Measurements from ENCODE around the gene DCTN5.
A peak's percentile ranks its signal among the peaks of the same experiment; 100 is the strongest.

Gene DCTN5

DNA sequence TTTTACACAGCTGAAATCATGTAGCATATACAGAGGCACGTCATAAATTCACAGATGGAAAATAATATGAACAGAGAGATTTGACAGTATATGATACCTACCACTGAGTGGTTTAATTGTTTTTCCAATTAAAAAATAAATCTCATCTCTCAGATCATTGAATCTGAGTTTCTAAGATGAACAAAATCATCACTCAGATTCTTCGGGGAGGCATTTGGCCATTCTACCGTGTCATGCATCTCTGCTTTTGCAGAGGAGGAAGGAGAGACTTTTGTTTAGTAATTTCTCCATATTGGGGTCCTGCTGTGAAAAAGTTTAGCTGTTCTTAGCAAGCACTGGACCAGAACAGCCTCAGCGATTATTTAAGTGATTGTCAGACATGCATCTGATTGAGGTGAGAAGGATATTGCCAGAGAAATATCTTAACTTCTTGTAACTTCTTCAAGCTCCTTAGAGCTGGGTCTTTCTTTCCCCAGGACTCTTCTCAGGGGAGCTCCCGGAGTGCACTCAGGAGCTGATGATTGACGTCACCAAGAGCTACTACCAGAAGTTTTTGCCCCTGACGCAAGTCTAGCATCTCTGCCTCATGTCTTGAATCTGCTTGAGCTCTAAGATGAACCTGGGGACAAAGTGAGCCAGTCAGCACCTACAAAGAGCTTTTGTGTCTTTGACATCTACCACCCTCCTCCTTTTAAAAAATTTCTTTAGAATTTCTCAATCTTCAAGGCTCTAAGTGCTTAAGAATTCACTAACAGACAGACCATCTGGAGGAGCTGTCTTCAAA lies 25.5 kb downstream of the DCTN5 start:
- no peak for DNase-seq

DNA sequence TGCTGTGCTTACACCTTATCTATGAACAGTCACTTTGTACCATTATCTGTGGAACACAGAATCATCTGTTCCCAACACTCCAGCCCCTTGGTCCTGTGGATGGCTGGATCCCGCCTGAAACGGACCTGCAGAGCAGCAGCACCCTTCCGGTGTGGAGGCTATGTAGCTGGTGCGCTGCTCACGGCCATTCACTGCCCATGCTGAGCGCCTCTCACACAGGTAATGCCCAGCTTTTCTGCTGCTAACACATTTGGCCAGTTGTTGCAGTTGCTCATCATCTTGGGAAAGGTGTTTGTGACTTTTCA lies 26.0 kb downstream of the DCTN5 start:
- DNase-seq: no peak

DNA sequence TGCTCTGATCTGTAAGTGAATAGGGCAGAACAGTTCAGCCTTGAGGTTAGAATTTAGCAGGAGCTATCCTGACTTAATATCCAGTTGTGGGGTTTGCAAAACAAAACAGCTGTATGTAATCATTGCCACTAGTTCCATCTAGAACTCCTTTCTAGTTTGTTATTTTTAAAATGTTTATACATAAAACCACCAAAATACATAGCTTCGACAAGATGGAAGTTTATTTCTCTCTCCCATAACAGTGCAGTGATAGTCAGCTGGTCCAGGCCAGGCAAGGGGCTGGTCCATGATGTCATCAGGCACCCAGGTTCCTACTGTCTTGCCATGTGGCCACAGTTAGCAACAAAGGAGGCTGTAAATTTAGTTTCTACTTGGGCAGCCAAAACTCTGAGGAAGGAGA lies 27.0 kb downstream of the DCTN5 start:
- no peak for DNase-seq

GRCh38 chr16:23668873-23669272 lies 27.6 kb downstream of the DCTN5 start:
- DNase-seq: no peak

DNA sequence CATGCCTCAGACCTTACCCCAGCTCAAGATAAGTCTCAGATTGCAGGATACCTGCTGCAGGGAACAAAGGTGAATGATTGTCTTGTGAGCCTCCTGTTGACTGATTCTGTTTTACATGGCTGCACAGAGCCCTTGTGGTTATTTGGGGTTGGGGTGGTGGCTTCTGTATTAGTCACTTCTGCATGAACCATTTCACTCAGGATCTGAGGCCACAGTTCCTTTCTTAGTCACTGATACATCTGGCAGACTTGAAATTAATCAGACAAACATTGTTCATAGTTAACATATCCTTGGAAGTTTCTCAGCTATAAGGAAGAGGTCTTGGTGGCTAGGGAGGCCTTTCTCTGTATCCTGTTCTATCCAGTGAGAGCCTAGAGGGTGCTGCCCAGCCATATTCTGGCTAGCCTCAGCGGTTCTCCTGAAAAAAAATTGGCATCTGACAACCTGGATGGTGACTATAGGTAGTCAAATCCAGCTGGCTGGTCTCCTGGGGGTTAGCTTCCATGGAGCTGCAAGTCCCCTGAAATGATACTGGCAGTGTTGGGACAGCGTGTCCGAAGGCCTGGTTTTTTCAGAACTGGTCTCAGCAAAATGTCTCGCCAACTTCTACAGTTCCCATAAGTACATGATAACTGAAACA lies 29.0 kb downstream of the DCTN5 start:
- no peak for DNase-seq

- DNase-seq: no peak
Observed at GRCh38 chr16:23673971-23674614, 32.8 kb downstream of the DCTN5 start.

DNA sequence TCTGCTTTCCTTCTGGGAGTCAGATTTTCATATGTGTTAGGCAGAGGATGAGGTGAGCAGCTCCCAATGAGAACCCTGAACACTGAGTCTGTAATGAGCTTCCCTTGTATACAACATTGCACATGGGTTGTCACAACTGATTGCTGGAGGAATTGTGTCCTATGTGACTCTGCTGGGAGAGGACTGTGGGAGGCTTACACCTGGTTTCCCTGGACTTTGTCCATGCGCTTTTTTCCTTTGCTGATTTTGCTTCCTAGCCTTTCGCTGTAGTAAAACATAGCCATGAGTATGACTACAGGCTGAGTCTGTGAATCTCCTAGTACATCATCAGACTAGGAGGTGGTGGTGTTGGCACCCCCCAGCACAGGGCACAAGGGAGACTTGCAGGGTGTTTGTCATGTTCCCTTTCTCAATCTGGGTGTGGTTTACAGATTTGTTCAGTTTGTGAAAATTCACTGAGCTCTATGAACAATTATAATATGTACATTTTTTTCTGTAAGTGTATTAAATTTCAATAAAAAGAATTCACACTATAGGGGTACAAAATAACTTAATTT lies 35.7 kb downstream of the DCTN5 start:
- DNase-seq: no peak

- peak; percentile 83 for DNase-seq
Observed at GRCh38 chr16:23678430-23679273, 37.4 kb downstream of the DCTN5 start, which contains the start of gene PLK1. Gene PLK1, plus strand, starts transcription at chr16:23678889. Its CDS starts 44 bp downstream, at chr16:23678933.

- peak; percentile 15 for DNase-seq
Observed at GRCh38 chr16:23679274-23679985, 38.2 kb downstream of the DCTN5 start.

DNA sequence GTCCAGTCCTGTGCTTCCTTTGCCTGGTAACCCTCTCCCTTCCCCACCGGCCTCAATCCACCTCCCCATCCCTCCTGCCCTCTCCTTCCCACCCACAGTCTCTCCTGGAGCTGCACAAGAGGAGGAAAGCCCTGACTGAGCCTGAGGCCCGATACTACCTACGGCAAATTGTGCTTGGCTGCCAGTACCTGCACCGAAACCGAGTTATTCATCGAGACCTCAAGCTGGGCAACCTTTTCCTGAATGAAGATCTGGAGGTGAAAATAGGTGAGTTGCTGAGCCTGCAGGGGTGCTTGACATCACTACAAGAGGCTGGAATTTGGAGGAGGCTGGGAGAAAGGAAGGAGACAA lies 38.7 kb downstream of the DCTN5 start:
- no peak for DNase-seq

- DNase-seq: no peak
Observed at GRCh38 chr16:23682181-23682580, 40.9 kb downstream of the DCTN5 start.

- no peak for DNase-seq
Observed at GRCh38 chr16:23683487-23683886, 42.2 kb downstream of the DCTN5 start.

DNA sequence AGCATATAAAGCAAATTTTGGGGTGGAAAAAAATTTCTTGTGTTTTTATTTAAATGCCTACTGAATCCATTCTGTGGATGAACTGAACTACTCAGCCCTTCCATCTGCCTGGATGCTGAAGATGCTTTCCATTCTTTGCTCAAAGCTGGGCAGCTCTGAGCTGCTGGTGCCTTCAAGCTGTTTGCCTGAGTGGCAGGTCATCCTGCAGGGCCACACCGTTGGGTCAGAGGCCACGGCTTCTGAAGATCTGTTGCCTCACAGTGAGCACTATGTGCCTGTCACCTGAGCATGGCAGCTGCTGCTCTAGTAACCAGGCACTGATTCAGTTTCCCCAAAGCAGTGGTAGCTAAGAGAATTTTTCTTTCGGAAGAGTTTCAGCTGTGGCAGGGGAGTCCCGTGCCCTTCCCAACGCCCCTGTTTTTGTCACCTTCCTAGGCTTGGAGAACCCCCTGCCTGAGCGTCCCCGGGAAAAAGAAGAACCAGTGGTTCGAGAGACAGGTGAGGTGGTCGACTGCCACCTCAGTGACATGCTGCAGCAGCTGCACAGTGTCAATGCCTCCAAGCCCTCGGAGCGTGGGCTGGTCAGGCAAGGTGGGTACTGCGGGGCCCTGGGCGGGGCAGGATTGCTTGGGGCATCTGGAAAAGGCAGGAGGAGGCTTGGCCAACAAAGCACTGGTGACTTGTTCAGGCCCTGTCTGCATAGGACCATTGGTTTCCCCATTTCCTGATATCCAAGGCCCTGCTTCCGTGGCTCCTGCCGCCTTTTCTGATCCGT lies 46.0 kb downstream of the DCTN5 start:
- no peak for DNase-seq

DNA sequence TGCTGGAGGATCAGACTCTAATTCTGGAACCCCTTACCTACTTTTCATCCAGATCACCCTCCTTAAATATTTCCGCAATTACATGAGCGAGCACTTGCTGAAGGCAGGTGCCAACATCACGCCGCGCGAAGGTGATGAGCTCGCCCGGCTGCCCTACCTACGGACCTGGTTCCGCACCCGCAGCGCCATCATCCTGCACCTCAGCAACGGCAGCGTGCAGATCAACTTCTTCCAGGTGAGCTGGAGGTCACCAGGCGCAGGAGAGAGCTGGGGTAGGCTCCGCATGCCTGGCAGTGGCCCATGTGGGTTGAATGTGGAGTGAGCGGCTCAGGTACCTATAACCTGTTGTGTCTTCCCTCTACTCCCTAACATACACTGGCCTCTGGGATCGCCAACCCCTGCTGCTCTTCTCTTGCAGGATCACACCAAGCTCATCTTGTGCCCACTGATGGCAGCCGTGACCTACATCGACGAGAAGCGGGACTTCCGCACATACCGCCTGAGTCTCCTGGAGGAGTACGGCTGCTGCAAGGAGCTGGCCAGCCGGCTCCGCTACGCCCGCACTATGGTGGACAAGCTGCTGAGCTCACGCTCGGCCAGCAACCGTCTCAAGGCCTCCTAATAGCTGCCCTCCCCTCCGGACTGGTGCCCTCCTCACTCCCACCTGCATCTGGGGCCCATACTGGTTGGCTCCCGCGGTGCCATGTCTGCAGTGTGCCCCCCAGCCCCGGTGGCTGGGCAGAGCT lies 48.3 kb downstream of the DCTN5 start:
- no peak for DNase-seq

DNA sequence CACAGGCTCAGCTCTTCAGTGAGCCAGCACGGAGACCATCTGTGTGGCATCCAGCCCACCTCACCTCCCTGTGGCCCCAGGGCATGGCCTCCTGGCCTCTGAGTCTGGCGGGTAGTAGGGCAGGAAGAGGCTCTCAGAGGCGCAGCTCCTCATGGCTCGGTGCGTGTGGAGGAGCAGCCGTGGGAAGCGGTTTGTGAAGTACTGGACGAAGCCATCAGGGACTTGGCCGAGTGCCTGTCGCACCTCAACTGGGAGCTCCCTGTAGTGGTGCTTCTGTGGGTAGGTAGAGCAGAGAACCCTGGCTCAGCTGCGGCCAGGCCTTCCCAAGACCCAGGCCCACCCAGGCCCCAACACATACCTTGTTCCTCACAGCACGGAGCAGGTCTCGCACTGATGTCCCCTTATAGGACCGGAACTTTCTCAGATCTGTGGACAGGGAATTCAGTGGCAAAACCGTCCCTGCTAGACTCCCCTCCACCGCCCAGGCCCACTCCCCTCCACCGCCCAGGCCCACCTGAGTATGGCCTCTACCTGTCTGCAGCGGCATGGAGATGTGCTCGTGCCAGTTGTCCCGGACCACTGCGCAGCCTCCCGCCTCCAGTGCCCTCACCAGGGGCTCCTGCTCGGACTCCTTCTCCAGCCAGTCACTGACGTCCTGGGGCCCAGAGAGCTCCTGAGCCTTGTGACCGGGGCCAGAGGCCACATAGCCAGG lies 49.7 kb downstream of the DCTN5 start:
- DNase-seq: no peak

DNA sequence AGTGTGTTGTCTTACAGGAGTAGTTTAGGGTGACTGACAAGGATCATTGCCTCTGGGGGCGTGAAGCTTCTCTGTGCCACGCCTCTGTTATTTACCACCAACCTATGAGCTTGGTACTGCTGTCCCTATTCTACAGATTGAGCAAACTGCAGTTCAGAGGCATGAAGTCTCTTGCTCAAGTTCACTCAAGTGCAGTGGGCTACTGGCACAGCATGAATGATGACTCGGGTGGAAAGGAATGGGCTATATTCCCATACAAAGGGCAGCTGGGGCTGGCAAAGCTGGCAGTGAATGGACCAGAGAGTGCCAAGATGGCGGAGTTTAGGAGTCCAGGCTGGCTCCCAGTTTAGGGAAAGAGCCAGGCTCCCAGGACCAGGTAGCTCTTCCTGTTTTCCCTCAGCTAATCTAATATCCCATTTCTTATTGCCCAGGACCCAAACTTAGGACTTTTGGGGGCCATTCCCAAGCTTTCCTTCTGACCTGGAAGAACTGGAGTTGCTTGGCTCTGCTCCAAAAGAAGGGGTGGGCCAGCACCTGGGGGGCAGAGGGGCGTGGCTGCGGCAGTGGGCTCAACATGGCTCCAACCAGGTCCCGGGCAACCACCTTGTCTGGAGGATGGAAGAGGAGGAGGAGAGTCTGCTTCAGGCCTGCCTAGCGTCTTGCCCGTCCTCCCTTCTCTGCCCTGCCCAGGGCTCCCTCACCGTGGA lies 50.4 kb downstream of the DCTN5 start:
- no peak for DNase-seq

DNA sequence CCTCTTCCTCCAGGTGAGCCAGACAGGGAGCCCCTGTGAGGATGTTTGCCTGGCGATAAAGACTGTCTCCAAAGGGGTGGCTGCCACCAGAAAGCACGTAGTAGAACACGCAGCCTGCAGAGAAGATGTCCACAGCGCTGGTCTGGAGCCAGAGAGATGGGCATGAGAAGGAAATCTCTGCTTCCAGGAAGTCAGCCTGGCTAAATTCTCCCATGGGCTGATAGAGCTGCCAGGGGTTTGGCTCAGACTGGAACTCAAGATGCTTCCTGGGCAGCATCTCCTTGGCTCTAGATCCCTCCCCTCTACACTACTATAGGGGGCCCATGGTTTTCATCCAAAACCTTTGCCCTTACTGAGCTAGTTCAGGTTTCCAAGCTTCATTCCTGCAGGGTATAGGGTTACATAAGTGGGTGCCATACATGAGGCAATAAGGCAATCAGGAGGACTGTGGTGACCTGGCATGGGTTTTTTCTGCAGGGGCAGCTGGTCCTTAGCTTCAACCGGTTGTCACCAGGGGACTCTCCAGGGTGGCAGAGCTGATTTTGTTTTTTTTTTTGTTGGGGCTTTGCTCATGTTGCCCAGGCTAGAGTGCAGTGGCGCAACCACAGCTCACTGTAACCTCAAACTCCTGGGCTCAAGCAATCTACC lies 51.0 kb downstream of the DCTN5 start:
- DNase-seq: no peak

- DNase-seq: no peak
Observed at GRCh38 chr16:23694265-23694643, 53.0 kb downstream of the DCTN5 start.

All from NCI-H1105 treated with DMSO at 0.1 percent for 48 hours (cell line).